CD4-positive, alpha-beta T cell treated with Interleukin-1 beta for 1 hour (primary cell): ENCODE results near the gene PRKN.
"Not testable (repeated sequence)": the region's sequence is repeated elsewhere in the genome, so short reads cannot be mapped to it uniquely, and the experiment has no call there.

Experiments
- DNase-seq, 2 donors: peaks; one replicate each; pipeline ENCODE4 v3.0.0-alpha.2; 2020 to 2022

PRKN gene

GRCh38 chr6:161926324-161926723, 801.2 kb downstream of the PRKN start:
- no peak for DNase-seq

- no peak for DNase-seq
Measured at GRCh38 chr6:161924516-161925116, 803.0 kb downstream of the PRKN start.

- DNase-seq = no peak
Measured at GRCh38 chr6:161922631-161923119, 804.9 kb downstream of the PRKN start.

GRCh38 chr6:161921602-161922395, 805.8 kb downstream of the PRKN start:
- DNase-seq = no peak

- no peak for DNase-seq
Measured at GRCh38 chr6:161919691-161920090, 807.9 kb downstream of the PRKN start.

GRCh38 chr6:161918628-161919205, 808.8 kb downstream of the PRKN start:
- DNase-seq = no peak

- no peak for DNase-seq
Measured at GRCh38 chr6:161918109-161918531, 809.4 kb downstream of the PRKN start.

- no peak for DNase-seq
Measured at GRCh38 chr6:161917645-161918044, 809.9 kb downstream of the PRKN start.

- no peak for DNase-seq
Measured at GRCh38 chr6:161915456-161915964, 812.1 kb downstream of the PRKN start.

- DNase-seq = no peak
Measured at GRCh38 chr6:161908872-161909271, 818.7 kb downstream of the PRKN start.

- DNase-seq = no peak
Measured at GRCh38 chr6:161906571-161906970, 821.0 kb downstream of the PRKN start.

GRCh38 chr6:161903584-161904212, 823.9 kb downstream of the PRKN start:
- DNase-seq = no peak

- no peak for DNase-seq
Measured at GRCh38 chr6:161901740-161902426, 825.7 kb downstream of the PRKN start.

GRCh38 chr6:161894436-161894835, 833.1 kb downstream of the PRKN start:
- DNase-seq = no peak

- no peak for DNase-seq
Measured at GRCh38 chr6:161891542-161891941, 836.0 kb downstream of the PRKN start.

- no peak for DNase-seq
Measured at GRCh38 chr6:161890832-161891297, 836.7 kb downstream of the PRKN start.

- no peak for DNase-seq
Measured at GRCh38 chr6:161890133-161890831, 837.3 kb downstream of the PRKN start.

- DNase-seq = no peak
Measured at GRCh38 chr6:161889324-161889723, 838.2 kb downstream of the PRKN start.

- not testable (repeated sequence) for DNase-seq
Measured at GRCh38 chr6:161886545-161886944, 841.0 kb downstream of the PRKN start.

GRCh38 chr6:161884782-161885181, 842.8 kb downstream of the PRKN start:
- no peak for DNase-seq

- DNase-seq = no peak
Measured at GRCh38 chr6:161882196-161882765, 845.3 kb downstream of the PRKN start.
